Inferior parietal cortex (tissue), 1 donor: ENCODE results near the gene IL1RAPL1.

Source experiments
- DNase-seq: peaks from one replicate; pipeline ENCODE4 v3.0.0-alpha.2; 2016; ENCODE audit errors: extremely low spot score

IL1RAPL1 gene

GRCh38 chrX:29746326-29746725 lies 1159.1 kb downstream of the IL1RAPL1 start:
- no peak for DNase-seq

GRCh38 chrX:29762006-29762405 lies 1174.8 kb downstream of the IL1RAPL1 start:
- peak; percentile 20 for DNase-seq

GRCh38 chrX:29775890-29776289 lies 1188.6 kb downstream of the IL1RAPL1 start:
- no peak for DNase-seq

GRCh38 chrX:29787656-29788055 lies 1200.4 kb downstream of the IL1RAPL1 start:
- DNase-seq: no peak

GRCh38 chrX:29788991-29789699 lies 1201.9 kb downstream of the IL1RAPL1 start:
- no peak for DNase-seq

GRCh38 chrX:29792335-29792734 lies 1205.1 kb downstream of the IL1RAPL1 start:
- DNase-seq: no peak

GRCh38 chrX:29797156-29797555 lies 1209.9 kb downstream of the IL1RAPL1 start:
- DNase-seq: no peak

GRCh38 chrX:29798469-29798868 lies 1211.2 kb downstream of the IL1RAPL1 start:
- DNase-seq: no peak

GRCh38 chrX:29813174-29813573 lies 1225.9 kb downstream of the IL1RAPL1 start:
- DNase-seq: no peak

- no peak for DNase-seq
These were observed 1237.1 kb downstream of the IL1RAPL1 start for GRCh38 chrX:29824176-29824906.

GRCh38 chrX:29826742-29827141 lies 1239.5 kb downstream of the IL1RAPL1 start:
- DNase-seq: no peak

- DNase-seq: no peak
These were observed 1247.1 kb downstream of the IL1RAPL1 start for GRCh38 chrX:29834311-29834710.

- DNase-seq: no peak
These were observed 1247.5 kb downstream of the IL1RAPL1 start for GRCh38 chrX:29834764-29835163.

GRCh38 chrX:29841750-29842149 lies 1254.5 kb downstream of the IL1RAPL1 start:
- DNase-seq: no peak

GRCh38 chrX:29842552-29842951 lies 1255.3 kb downstream of the IL1RAPL1 start:
- DNase-seq: no peak

- peak; percentile 5 for DNase-seq
These were observed 1264.8 kb downstream of the IL1RAPL1 start for GRCh38 chrX:29851857-29852605.

- no peak for DNase-seq
These were observed 1265.5 kb downstream of the IL1RAPL1 start for GRCh38 chrX:29852767-29853166.

GRCh38 chrX:29858714-29859113 lies 1271.5 kb downstream of the IL1RAPL1 start:
- no peak for DNase-seq

- no peak for DNase-seq
These were observed 1275.0 kb downstream of the IL1RAPL1 start for GRCh38 chrX:29862126-29862677.

GRCh38 chrX:29867971-29868370 lies 1280.7 kb downstream of the IL1RAPL1 start:
- DNase-seq: no peak

- no peak for DNase-seq
These were observed 1282.6 kb downstream of the IL1RAPL1 start for GRCh38 chrX:29869837-29870236.

- no peak for DNase-seq
These were observed 1283.4 kb downstream of the IL1RAPL1 start for GRCh38 chrX:29870608-29871007.
